ENCODE measurements around the gene RRN3.
"Not testable (repeated sequence)": the region's sequence is repeated elsewhere in the genome, so short reads cannot be mapped to it uniquely, and the experiment has no call there.

RRN3 gene

GRCh38 chr16:15028345-15028715, 65.7 kb downstream of the RRN3 start:
- no CpG with 5 or more reads among the region's 6 CpGs for WGBS, 2 donors (ENCODE audit: extremely low coverage in 2 of 2, insufficient read length in 2 of 2, insufficient replicate concordance in 1 of 2)
- H3K27me3 ChIP-seq (ENCODE audit: control insufficient read depth in 3 of 3, insufficient read depth in 3 of 3, low read depth in 1 of 3, low read length in 3 of 3): not testable (repeated sequence)

GRCh38 chr16:15027503-15028344, 66.3 kb downstream of the RRN3 start:
- H3K4ac ChIP-seq (ENCODE audit: low read length); H2BK120ac ChIP-seq (ENCODE audit: low read depth, low read length); H3K27me3 ChIP-seq (ENCODE audit: control insufficient read depth in 3 of 3, insufficient read depth in 3 of 3, low read depth in 1 of 3, low read length in 3 of 3); H2AK5ac ChIP-seq (ENCODE audit: low read depth, low read length); H3K14ac ChIP-seq (ENCODE audit: low read length); H3K79me1 ChIP-seq (ENCODE audit: low read depth, low read length); H3K9me3 ChIP-seq (replicated peaks in 1 of 2; ENCODE audit: control insufficient read depth in 2 of 2, insufficient read depth in 1 of 2, low read depth in 1 of 2, low read length in 2 of 2); H3K9ac ChIP-seq (ENCODE audit: low read depth, low read length, poor library complexity); H2BK15ac ChIP-seq (ENCODE audit: low read length); H3K4me1 ChIP-seq (ENCODE audit: control insufficient read depth in 2 of 2, insufficient read depth in 1 of 2, low read depth in 1 of 2, low read length in 2 of 2); H4K91ac ChIP-seq (ENCODE audit: low read depth, low read length, poor library complexity); H4K8ac ChIP-seq (ENCODE audit: low read depth, low read length); H2AFZ ChIP-seq (ENCODE audit: low read length); H3K4me2 ChIP-seq (ENCODE audit: insufficient read depth, low read length, poor library complexity, severe bottlenecking); H3K4me3 ChIP-seq (ENCODE audit: low read length in 2 of 2); DNase-seq (ENCODE audit: low spot score); H3K18ac ChIP-seq (ENCODE audit: low read length); H3K23ac ChIP-seq (ENCODE audit: low read depth, low read length, poor library complexity); H3K27ac ChIP-seq (replicated peaks; ENCODE audit: low read length): not testable (repeated sequence)
- H2BK12ac ChIP-seq (ENCODE audit: low read length): peak overlapping the region; percentile 41
- H3K36me3 ChIP-seq (replicated peaks in 1 of 2; ENCODE audit: control insufficient read depth in 2 of 2, insufficient read depth in 2 of 2, low read length in 2 of 2): peaks cover 22 to 65% of the 10 kb centered on the region in 2 donors
- H2BK5ac ChIP-seq (ENCODE audit: low read length): peak overlapping the region; percentile 35
- WGBS, 2 donors (ENCODE audit: extremely low coverage in 2 of 2, insufficient read length in 2 of 2, insufficient replicate concordance in 1 of 2): no CpG with 5 or more reads among the region's 29 CpGs

More at GRCh38 chr16:15028345-15028715, 65.7 kb downstream of the RRN3 start:
- H3K18ac ChIP-seq (ENCODE audit: low read length); H3K9ac ChIP-seq (ENCODE audit: low read depth, low read length, poor library complexity); H2AFZ ChIP-seq (ENCODE audit: low read length); H2BK12ac ChIP-seq (ENCODE audit: low read length); H3K23ac ChIP-seq (ENCODE audit: low read depth, low read length, poor library complexity); H3K9me3 ChIP-seq (replicated peaks in 1 of 2; ENCODE audit: control insufficient read depth in 2 of 2, insufficient read depth in 1 of 2, low read depth in 1 of 2, low read length in 2 of 2); DNase-seq (ENCODE audit: low spot score); H3K4me2 ChIP-seq (ENCODE audit: insufficient read depth, low read length, poor library complexity, severe bottlenecking); H3K14ac ChIP-seq (ENCODE audit: low read length); H4K8ac ChIP-seq (ENCODE audit: low read depth, low read length); H3K79me1 ChIP-seq (ENCODE audit: low read depth, low read length); H4K91ac ChIP-seq (ENCODE audit: low read depth, low read length, poor library complexity); H3K4me1 ChIP-seq (ENCODE audit: control insufficient read depth in 2 of 2, insufficient read depth in 1 of 2, low read depth in 1 of 2, low read length in 2 of 2); H2BK15ac ChIP-seq (ENCODE audit: low read length); H3K27ac ChIP-seq (replicated peaks; ENCODE audit: low read length); H2BK120ac ChIP-seq (ENCODE audit: low read depth, low read length); H3K4me3 ChIP-seq (ENCODE audit: low read length in 2 of 2); H2AK5ac ChIP-seq (ENCODE audit: low read depth, low read length); H3K4ac ChIP-seq (ENCODE audit: low read length): not testable (repeated sequence)
- Histone ChIP-seq H3K36me3 (replicated peaks in 1 of 2; ENCODE audit: control insufficient read depth in 2 of 2, insufficient read depth in 2 of 2, low read length in 2 of 2) (peaks cover 25 to 65% of the 10 kb centered on the region in 2 donors), H2BK5ac (ENCODE audit: low read length) (peak overlapping the region; percentile 35)

GRCh38 chr16:15027051-15027450, 67.0 kb downstream of the RRN3 start:
- not testable (repeated sequence) for H3K4me3 ChIP-seq (ENCODE audit: low read length in 2 of 2); H3K9me3 ChIP-seq (replicated peaks in 1 of 2; ENCODE audit: control insufficient read depth in 2 of 2, insufficient read depth in 1 of 2, low read depth in 1 of 2, low read length in 2 of 2)
- H3K36me3 ChIP-seq (replicated peaks in 1 of 2; ENCODE audit: control insufficient read depth in 2 of 2, insufficient read depth in 2 of 2, low read length in 2 of 2): peaks cover 21 to 65% of the 10 kb centered on the region in 2 donors

DNA sequence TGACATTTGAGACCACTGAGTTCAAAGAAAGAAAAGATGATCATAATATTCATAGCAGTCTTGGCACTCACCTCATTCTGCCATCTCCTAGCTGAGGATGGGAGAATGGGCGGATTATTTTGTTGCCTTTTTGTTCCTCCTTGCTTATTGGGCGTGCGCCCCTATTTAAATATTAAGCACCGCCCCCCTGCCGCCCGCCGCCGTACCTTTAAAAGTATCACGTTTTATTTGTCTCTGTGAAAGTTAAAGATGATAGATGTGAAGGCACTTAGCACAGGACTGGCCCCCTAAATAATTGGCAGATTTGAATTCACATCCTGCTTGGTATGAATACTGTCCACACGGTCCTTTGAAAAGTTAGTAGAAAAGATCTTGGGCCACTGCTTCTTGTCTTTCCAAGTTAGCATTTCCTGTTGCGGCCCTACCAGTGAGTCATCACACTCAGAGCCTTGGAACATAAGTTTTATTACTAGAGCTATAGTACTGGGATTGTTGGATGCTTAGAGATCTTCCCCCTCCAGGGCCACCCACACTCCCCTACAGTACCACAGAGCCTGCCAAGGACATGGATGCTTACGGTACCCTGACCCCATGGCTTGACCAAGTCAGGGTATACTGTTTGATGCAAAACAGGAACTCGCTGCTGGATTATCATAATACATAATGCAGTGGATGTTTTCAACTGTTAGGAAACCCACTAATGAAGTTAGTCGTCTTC, 68.7 kb downstream of the RRN3 start:
- not testable (repeated sequence) for H3K4me2 ChIP-seq (ENCODE audit: insufficient read depth, low read length, poor library complexity, severe bottlenecking); H3K4me3 ChIP-seq (ENCODE audit: low read length in 2 of 2); H2BK5ac ChIP-seq (ENCODE audit: low read length); H2AFZ ChIP-seq (ENCODE audit: low read length); H4K8ac ChIP-seq (ENCODE audit: low read depth, low read length); H3K27me3 ChIP-seq (ENCODE audit: control insufficient read depth in 3 of 3, insufficient read depth in 3 of 3, low read depth in 1 of 3, low read length in 3 of 3); H4K91ac ChIP-seq (ENCODE audit: low read depth, low read length, poor library complexity); H3K9me3 ChIP-seq (replicated peaks in 1 of 2; ENCODE audit: control insufficient read depth in 2 of 2, insufficient read depth in 1 of 2, low read depth in 1 of 2, low read length in 2 of 2); H3K14ac ChIP-seq (ENCODE audit: low read length); H3K4me1 ChIP-seq (ENCODE audit: control insufficient read depth in 2 of 2, insufficient read depth in 1 of 2, low read depth in 1 of 2, low read length in 2 of 2); H2AK5ac ChIP-seq (ENCODE audit: low read depth, low read length); DNase-seq (ENCODE audit: low spot score); H3K18ac ChIP-seq (ENCODE audit: low read length); H2BK12ac ChIP-seq (ENCODE audit: low read length); H3K27ac ChIP-seq (replicated peaks; ENCODE audit: low read length); H2BK15ac ChIP-seq (ENCODE audit: low read length); H3K23ac ChIP-seq (ENCODE audit: low read depth, low read length, poor library complexity); H3K4ac ChIP-seq (ENCODE audit: low read length); H3K9ac ChIP-seq (ENCODE audit: low read depth, low read length, poor library complexity); H3K79me1 ChIP-seq (ENCODE audit: low read depth, low read length); H2BK120ac ChIP-seq (ENCODE audit: low read depth, low read length)
- peaks cover 18 to 59% of the 10 kb centered on the region in 2 donors for H3K36me3 ChIP-seq (replicated peaks in 1 of 2; ENCODE audit: control insufficient read depth in 2 of 2, insufficient read depth in 2 of 2, low read length in 2 of 2)
- WGBS, 2 donors (ENCODE audit: extremely low coverage in 2 of 2, insufficient read length in 2 of 2, insufficient replicate concordance in 1 of 2): no CpG with 5 or more reads among the region's 14 CpGs

More at GRCh38 chr16:15027051-15027450, 67.0 kb downstream of the RRN3 start:
- not testable (repeated sequence) for H2BK15ac ChIP-seq (ENCODE audit: low read length); H3K27me3 ChIP-seq (ENCODE audit: control insufficient read depth in 3 of 3, insufficient read depth in 3 of 3, low read depth in 1 of 3, low read length in 3 of 3); H3K27ac ChIP-seq (replicated peaks; ENCODE audit: low read length); H3K4me2 ChIP-seq (ENCODE audit: insufficient read depth, low read length, poor library complexity, severe bottlenecking); H4K91ac ChIP-seq (ENCODE audit: low read depth, low read length, poor library complexity); H2AK5ac ChIP-seq (ENCODE audit: low read depth, low read length); H2AFZ ChIP-seq (ENCODE audit: low read length); H3K18ac ChIP-seq (ENCODE audit: low read length); H3K14ac ChIP-seq (ENCODE audit: low read length); H2BK5ac ChIP-seq (ENCODE audit: low read length); H2BK12ac ChIP-seq (ENCODE audit: low read length); H3K9ac ChIP-seq (ENCODE audit: low read depth, low read length, poor library complexity); H3K23ac ChIP-seq (ENCODE audit: low read depth, low read length, poor library complexity); H2BK120ac ChIP-seq (ENCODE audit: low read depth, low read length); H3K4me1 ChIP-seq (ENCODE audit: control insufficient read depth in 2 of 2, insufficient read depth in 1 of 2, low read depth in 1 of 2, low read length in 2 of 2); DNase-seq (ENCODE audit: low spot score); H3K79me1 ChIP-seq (ENCODE audit: low read depth, low read length); H4K8ac ChIP-seq (ENCODE audit: low read depth, low read length); H3K4ac ChIP-seq (ENCODE audit: low read length)
- WGBS, 2 donors (ENCODE audit: extremely low coverage in 2 of 2, insufficient read length in 2 of 2, insufficient replicate concordance in 1 of 2): no CpG with 5 or more reads among the region's 8 CpGs

Data from neuronal stem cell (in vitro differentiated cells).